GM12873 (cell line): ENCODE measurements around the gene DPP7.
A peak's percentile ranks its signal among the peaks of the same experiment; 100 is the strongest.

Experiments
- CTCF ChIP-seq: IDR thresholded peaks from 2 replicates; pipeline ENCODE4 v1.5.1; 2012; ENCODE audit warnings: low read depth, mild to moderate bottlenecking, moderate library complexity, low read length, control low read depth; ENCODE audit not compliant: insufficient read depth; ENCODE audit errors: missing control alignments

Gene DPP7

DNA sequence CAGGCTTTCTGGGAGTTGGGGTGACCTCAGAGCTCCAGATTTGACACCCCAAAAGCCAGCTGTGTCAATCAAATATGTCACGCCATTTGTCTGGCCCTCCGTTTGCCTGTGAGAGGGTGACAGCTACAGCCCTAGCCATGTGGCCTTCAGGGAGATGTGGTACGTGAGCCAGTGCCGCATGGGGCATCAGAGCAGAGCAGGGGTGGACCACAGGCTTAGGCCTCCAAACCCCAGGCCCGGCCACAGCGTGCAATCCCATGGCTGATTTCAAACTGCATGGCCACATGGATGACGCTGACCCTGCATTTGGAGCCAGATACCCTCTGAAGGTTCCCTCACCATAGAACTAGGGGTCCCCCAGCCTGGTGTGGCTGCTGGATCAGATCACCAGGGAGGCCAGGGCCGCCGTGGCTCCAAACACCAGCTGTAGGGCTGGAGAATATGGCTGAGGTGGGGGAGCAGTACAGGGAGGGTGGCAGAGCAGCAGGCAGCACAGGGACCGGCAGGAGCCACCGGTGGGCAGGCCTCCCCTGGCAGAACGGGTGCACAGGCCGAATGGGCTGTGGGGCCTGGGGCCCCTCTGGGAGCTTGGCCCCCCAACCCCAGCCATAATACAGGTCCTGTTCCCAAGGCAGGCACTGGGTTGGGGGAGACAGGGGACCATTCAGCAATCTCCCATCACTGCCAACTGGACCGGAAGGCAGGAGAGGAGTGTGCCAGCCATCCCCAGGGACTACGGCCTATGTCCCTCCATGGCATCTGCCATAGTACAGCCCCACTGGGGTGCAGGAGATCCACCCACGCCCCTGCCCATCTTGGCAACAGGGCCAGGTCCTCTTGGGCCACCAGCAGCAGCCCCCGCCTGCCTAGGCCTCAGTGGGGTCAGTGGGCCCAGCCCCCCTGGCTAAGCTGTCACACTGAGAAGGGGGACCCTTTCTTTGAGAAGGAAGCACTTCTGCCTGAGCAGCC lies 45.7 kb downstream of the DPP7 start:
- TF ChIP-seq CTCF: no peak

GRCh38 chr9:137067860-137068538 lies 46.5 kb downstream of the DPP7 start:
- TF ChIP-seq CTCF: peak; percentile 89

GRCh38 chr9:137066096-137066861 lies 48.3 kb downstream of the DPP7 start:
- TF ChIP-seq CTCF: no peak

GRCh38 chr9:137065336-137065967 lies 49.1 kb downstream of the DPP7 start:
- no peak for TF ChIP-seq CTCF

DNA sequence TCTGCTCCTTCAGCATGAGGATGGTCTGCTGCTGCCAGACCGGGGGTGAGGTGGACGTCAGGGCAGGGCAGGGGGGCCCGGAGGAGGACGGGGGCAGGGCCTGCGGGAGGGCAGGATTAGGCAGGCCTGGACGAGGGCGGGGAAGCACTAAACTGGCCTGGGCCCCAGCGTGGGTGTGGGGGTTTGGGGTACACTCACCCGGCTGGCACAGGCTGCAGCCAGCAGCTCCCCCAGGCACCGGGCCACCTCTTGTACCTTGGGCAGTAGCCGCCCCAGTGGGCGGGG lies 49.7 kb downstream of the DPP7 start:
- no peak for TF ChIP-seq CTCF

- peak; percentile 91 for TF ChIP-seq CTCF
Observed at GRCh38 chr9:137064027-137064879, 50.3 kb downstream of the DPP7 start.
